WERI-Rb-1 (cell line): ENCODE measurements around the gene OR5J2.
"Not testable (repeated sequence)": the region's sequence is repeated elsewhere in the genome, so short reads cannot be mapped to it uniquely, and the experiment has no call there.

Source experiments
- DNase-seq: peaks from one replicate; pipeline ENCODE4 v3.0.0-alpha.2; 2020
- H3K27ac ChIP-seq: fragments of 250-450 bp; sonication (Bioruptor Pico); 2 replicates; pipeline ENCODE4 v1.5.1; 2020; ENCODE audit warnings: mild to moderate bottlenecking, moderate library complexity
- H3K27me3 ChIP-seq: fragments of 250-450 bp; sonication (Bioruptor Pico); 2 replicates; pipeline ENCODE4 v1.5.1; 2021; ENCODE audit warnings: mild to moderate bottlenecking, low read depth, moderate library complexity; ENCODE audit not compliant: insufficient read depth, severe bottlenecking
- H3K36me3 ChIP-seq: fragments of 250-450 bp; sonication (Bioruptor Pico); 2 replicates; pipeline ENCODE4 v1.5.1; 2020; ENCODE audit warnings: mild to moderate bottlenecking, moderate library complexity
- H3K4me3 ChIP-seq: 2 replicates; pipeline ENCODE4 v1.5.1; 2011; ENCODE audit warnings: low read depth, mild to moderate bottlenecking, control low read depth, low read length
- H3K9me3 ChIP-seq: fragments of 250-450 bp; sonication (Bioruptor Pico); 2 replicates; pipeline ENCODE4 v1.5.1; 2021; ENCODE audit warnings: mild to moderate bottlenecking, moderate library complexity; ENCODE audit not compliant: severe bottlenecking
- CTCF ChIP-seq: IDR thresholded peaks from 2 replicates; pipeline ENCODE4 v1.5.1; 2011; ENCODE audit warnings: low read depth, mild to moderate bottlenecking, control low read depth, inconsistent platforms, low read length

The OR5J2 gene

GRCh38 chr11:56207790-56208189 lies 31.4 kb downstream of the OR5J2 start:
- Histone ChIP-seq H3K9me3 (no peaks in the 10 kb centered on the region), H3K27me3 (peaks cover 9% of the 10 kb centered on the region), H3K4me3 (no peak overlapping the region), H3K27ac (no peak overlapping the region), H3K36me3 (no peaks in the 10 kb centered on the region)
- TF ChIP-seq CTCF: no peak
- DNase-seq: no peak

- Histone ChIP-seq H3K27ac (no peak overlapping the region), H3K4me3 (no peak overlapping the region), H3K9me3 (no peaks in the 10 kb centered on the region), H3K27me3 (peaks cover 12% of the 10 kb centered on the region), H3K36me3 (no peaks in the 10 kb centered on the region)
- DNase-seq: no peak
- TF ChIP-seq CTCF: no peak
These were observed 38.1 kb downstream of the OR5J2 start for GRCh38 chr11:56214537-56214936.

GRCh38 chr11:56219735-56220134 lies 43.3 kb downstream of the OR5J2 start:
- DNase-seq, H3K4me3 ChIP-seq, H3K36me3 ChIP-seq, H3K9me3 ChIP-seq, H3K27ac ChIP-seq, H3K27me3 ChIP-seq: not testable (repeated sequence)
